ENCODE measurements around the gene WDR70.

Gene WDR70

GRCh38 chr5:37694867-37695266, 315.7 kb downstream of the WDR70 start:
- no peak for DNase-seq

DNA sequence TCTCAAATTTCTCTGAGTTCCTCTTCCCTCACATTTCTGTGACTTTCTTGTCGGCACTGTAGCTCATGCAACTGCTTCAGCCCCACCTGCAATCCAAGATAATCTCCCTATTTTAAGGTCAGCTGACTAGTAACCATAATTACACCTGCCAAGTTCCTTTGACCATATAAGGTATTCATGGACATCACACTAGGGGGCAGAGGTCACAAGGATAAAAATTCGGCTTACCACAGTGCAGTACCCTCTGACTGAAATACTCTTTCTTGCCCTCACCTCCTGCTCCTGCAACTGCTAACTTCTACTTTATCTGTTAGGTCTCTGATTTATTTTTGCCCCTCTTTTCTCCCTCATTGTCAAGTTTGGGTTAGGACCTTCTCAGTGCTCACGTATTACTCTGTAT, 316.5 kb downstream of the WDR70 start:
- DNase-seq, result no peak

GRCh38 chr5:37696190-37697021, 317.3 kb downstream of the WDR70 start:
- no peak for DNase-seq

- DNase-seq, result no peak
Observed at GRCh38 chr5:37701868-37702267, 322.8 kb downstream of the WDR70 start.

DNA sequence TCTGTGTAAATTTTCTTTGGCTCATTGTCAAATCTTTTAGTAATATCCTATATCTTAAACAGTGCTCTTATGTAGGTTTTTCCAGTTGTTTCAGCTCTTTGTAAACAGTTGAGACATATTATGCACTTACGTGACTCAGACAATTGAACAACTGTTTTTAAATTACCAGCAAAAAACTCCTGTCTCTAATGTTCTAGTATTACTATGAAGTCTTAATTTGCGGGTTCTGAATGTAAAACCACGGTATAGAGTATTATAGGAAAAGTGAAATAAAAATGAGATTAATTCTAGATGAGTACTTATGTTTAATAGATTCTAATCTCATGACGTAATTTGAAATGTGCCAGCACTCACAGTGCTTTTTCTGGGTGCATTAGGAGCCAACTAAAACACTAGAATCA, 324.7 kb downstream of the WDR70 start:
- no peak for DNase-seq

GRCh38 chr5:37704406-37704805, 325.3 kb downstream of the WDR70 start:
- no peak for DNase-seq

DNA sequence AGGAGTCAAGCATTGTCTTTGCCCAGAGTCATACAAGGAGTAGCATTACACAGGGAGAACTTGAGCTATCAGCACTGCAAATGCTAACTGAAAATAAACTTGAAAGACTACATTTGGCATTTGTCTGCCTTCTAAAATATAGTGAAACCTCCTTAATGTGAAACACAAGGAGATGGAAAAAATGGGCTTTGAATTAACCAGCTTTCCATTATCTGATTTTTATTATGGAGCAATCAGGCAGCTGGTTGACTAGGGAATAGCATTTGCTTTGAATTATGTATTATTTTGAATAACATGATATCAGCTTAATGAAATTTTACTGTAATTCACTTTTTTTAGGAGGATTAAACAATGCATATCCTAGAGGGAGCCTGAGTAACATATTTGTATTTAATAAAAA, 329.9 kb downstream of the WDR70 start:
- no peak for DNase-seq

DNA sequence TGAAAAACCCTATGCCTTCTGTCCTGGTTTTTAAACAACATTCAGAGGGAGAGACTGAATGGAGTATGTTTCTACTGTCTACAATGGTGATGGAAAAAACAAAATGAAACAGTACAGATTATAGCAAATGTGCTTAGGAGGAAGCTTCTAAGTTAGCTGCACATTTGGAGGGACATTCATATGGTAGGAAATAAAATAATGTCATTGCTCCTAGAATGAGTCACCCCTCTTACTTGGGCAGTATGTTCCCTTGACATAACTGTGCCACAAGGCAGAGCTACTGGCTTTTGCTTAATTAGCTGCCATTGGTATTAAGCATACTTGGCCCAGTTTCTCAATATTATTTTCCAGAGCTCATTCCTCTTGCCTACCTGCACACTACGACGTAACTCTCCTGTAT, 331.8 kb downstream of the WDR70 start:
- no peak for DNase-seq

- DNase-seq, result no peak
Observed at GRCh38 chr5:37712750-37713149, 333.6 kb downstream of the WDR70 start.

GRCh38 chr5:37714756-37715155, 335.6 kb downstream of the WDR70 start:
- DNase-seq, result no peak

- no peak for DNase-seq
Observed at GRCh38 chr5:37715361-37715760, 336.2 kb downstream of the WDR70 start.

GRCh38 chr5:37715992-37716391, 336.9 kb downstream of the WDR70 start:
- no peak for DNase-seq

GRCh38 chr5:37716405-37716804, 337.3 kb downstream of the WDR70 start:
- DNase-seq, result no peak

DNA sequence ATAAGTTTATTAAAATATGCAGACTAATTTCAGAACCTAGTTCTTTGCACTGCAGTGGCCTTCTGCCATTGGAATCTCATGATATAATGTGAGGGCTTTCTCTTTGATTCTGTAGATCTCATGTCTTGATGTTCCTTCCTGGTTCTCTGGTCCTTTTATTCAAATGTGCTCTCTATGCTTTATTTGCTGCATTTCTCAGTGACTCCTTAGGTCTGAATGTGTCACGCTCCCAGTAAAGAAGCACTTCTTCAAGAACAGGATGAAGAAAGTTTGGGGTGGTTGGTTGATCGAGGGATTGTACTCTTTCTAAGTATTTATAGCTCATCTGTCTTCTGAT, 338.1 kb downstream of the WDR70 start:
- DNase-seq, result no peak

- no peak for DNase-seq
Observed at GRCh38 chr5:37717613-37718431, 338.7 kb downstream of the WDR70 start.

- DNase-seq, result no peak
Observed at GRCh38 chr5:37720550-37720952, 341.4 kb downstream of the WDR70 start.

DNA sequence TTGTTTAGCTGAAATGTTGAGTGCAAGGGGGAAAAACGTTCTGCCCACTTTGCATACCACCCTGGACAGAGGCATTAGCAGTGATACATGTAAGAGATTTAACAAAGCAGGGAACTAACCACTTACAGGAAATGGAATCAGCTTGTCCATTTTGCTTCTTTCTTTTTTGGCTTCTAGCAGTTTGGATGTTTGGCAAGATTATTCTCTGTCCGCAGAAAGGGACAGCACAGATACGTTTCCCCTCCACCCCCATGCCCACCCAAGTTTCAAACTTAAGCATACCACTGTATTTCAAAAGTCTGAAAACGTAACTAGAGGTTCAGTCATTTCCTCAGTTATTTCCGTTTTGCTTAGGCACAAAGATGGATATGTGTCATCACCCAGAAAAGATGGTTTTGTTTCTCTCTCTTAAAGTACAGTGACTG, 342.3 kb downstream of the WDR70 start:
- DNase-seq, result no peak

DNA sequence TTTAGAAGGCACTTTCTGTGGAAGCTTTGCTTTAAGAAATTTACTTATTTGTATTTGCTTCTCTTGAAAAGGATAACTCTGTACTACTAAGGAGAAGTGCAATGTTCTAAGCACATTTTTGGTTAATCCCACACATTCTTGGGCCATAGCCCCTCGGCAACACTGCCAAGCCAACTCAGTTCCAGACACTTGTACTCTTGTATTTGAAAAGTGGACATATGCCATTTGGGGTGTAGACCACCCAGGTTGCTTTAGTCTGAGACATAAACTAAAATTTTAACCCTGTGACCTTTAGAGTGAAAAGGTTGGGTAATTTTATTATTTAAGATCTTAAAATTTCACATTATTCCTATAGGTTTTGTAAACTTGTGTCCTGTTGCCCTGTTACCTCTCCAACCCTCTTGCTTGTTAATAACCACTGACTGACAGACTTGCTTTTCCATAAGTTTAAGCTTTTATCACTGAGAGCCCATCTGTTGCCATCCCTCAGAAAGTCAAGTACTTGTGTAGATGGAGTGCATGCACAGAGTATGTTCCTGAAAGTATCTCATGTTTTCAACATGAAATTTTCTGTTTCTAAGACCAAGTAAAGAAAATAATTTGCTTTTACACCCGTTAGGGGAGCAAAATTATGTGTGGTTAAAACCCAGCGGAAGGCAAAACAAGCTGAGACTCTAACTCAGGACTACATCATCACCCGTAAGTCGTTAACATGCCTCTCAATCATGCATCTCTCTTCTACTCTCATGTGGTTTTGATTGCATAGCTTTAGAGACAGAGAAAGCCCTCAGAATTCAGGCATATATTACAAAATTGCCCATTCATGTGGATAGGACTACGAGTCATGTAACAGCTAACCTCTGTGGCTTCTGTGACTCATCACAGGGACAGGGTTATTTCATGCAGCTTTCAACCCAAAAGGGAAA, 343.4 kb downstream of the WDR70 start:
- DNase-seq, result peak in 1 of 2 donors; percentile 45

- DNase-seq, result no peak
Observed at GRCh38 chr5:37723162-37723961, 344.2 kb downstream of the WDR70 start.

GRCh38 chr5:37724395-37725125, 345.4 kb downstream of the WDR70 start:
- no peak for DNase-seq

- no peak for DNase-seq
Observed at GRCh38 chr5:37725185-37725584, 346.1 kb downstream of the WDR70 start.

- DNase-seq, result no peak
Observed at GRCh38 chr5:37727238-37727637, 348.1 kb downstream of the WDR70 start.

Data from bone marrow (tissue), 2 donors.